GM21737 (cell line): Measurements from ENCODE around the gene PARD6G.
A peak's percentile ranks its signal among the peaks of the same experiment; 100 is the strongest.
"Not testable (repeated sequence)": the region's sequence is repeated elsewhere in the genome, so short reads cannot be mapped to it uniquely, and the experiment has no call there.

Experiments
- ATAC-seq: cut with Tn5 transposase; IDR thresholded peaks from one replicate; pipeline ENCODE4 v1.9.1; 2021; ENCODE audit warnings: mild to moderate bottlenecking, moderate library complexity; ENCODE audit not compliant: unreplicated experiment

The PARD6G gene

GRCh38 chr18:80247393-80247841 is at the start of gene PARD6G:
Gene PARD6G (minus strand): TSS chr18:80247514. CDS start chr18:80247348, 166 bp downstream.
- peak; percentile 65 for ATAC-seq

- ATAC-seq, result not testable (repeated sequence)
Measured at GRCh38 chr18:80262241-80263033, 15.1 kb upstream of the PARD6G start.

- no peak for ATAC-seq
Measured at GRCh38 chr18:80259610-80260009, 12.3 kb upstream of the PARD6G start.

GRCh38 chr18:80258640-80259039 is 11.3 kb upstream of the PARD6G start:
- no peak for ATAC-seq

GRCh38 chr18:80257579-80258543 is 10.5 kb upstream of the PARD6G start:
- ATAC-seq, result not testable (repeated sequence)

GRCh38 chr18:80254971-80255500 is 7.7 kb upstream of the PARD6G start:
- ATAC-seq, result no peak

- ATAC-seq, result no peak
Measured at GRCh38 chr18:80253871-80254492, 6.7 kb upstream of the PARD6G start.

- ATAC-seq, result no peak
Measured at GRCh38 chr18:80253236-80253635, 5.9 kb upstream of the PARD6G start.

GRCh38 chr18:80252136-80252535 is 4.8 kb upstream of the PARD6G start:
- ATAC-seq, result no peak

- ATAC-seq, result no peak
Measured at GRCh38 chr18:80251700-80252099, 4.4 kb upstream of the PARD6G start.

GRCh38 chr18:80250740-80251364 is 3.5 kb upstream of the PARD6G start:
- ATAC-seq, result no peak

- no peak for ATAC-seq
Measured at GRCh38 chr18:80249217-80250093, 2.1 kb upstream of the PARD6G start.

- ATAC-seq, result peak; percentile 33
Measured at GRCh38 chr18:80246445-80247392, 595 bp downstream of the PARD6G start.

- no peak for ATAC-seq
Measured at GRCh38 chr18:80245781-80246444, 1.4 kb downstream of the PARD6G start.

GRCh38 chr18:80244956-80245730 is 2.2 kb downstream of the PARD6G start:
- ATAC-seq, result no peak

GRCh38 chr18:80244167-80244566 is 3.1 kb downstream of the PARD6G start:
- ATAC-seq, result no peak

- ATAC-seq, result no peak
Measured at GRCh38 chr18:80243204-80243603, 4.1 kb downstream of the PARD6G start.
